Lung (tissue), 12 donors: ENCODE measurements around the gene PRSS23. TPM values are rescaled to one million over a fixed set of nuclear protein-coding genes. Genes with fewer than 3 reads are reported as not detected.
A peak's percentile ranks its signal among the peaks of the same experiment; 100 is the strongest.

Experiments
- ATAC-seq: fragments of 200-7000 bp; cut with Tn5 transposase; one replicate; pipeline ENCODE4 v1.9.1; 2020; ENCODE audit warnings: moderate number of reproducible peaks; ENCODE audit not compliant: insufficient read depth, low FRiP score
- DNase-seq, 3 donors: peaks; one replicate each; pipeline ENCODE4 v3.0.0-alpha.2; 2013 to 2017
- H3K27ac ChIP-seq, 2 donors: one replicate each; pipeline ENCODE4 v1.5.1; 2013; ENCODE audit warnings: mild to moderate bottlenecking in 2 of 2, moderate library complexity in 2 of 2, control low read depth in 1 of 2, inconsistent platforms in 1 of 2, low read depth in 1 of 2, low read length in 1 of 2
- H3K27me3 ChIP-seq, 3 donors: one replicate each; pipeline ENCODE4 v1.5.1; 2013; ENCODE audit warnings: low read length in 2 of 3; ENCODE audit not compliant: control insufficient read depth in 3 of 3, insufficient read depth in 3 of 3
- H3K36me3 ChIP-seq, 4 donors: one replicate each; pipeline ENCODE4 v1.5.1; 2013; ENCODE audit warnings: low read length in 4 of 4, mild to moderate bottlenecking in 1 of 4, moderate library complexity in 1 of 4; ENCODE audit not compliant: control insufficient read depth in 4 of 4, insufficient read depth in 4 of 4
- H3K4me1 ChIP-seq, 5 donors: one replicate each; pipeline ENCODE4 v1.5.1; 2013; ENCODE audit warnings: low read length in 5 of 5, mild to moderate bottlenecking in 2 of 5, moderate library complexity in 1 of 5; ENCODE audit not compliant: control insufficient read depth in 5 of 5, insufficient read depth in 5 of 5
- H3K4me3 ChIP-seq: one replicate; pipeline ENCODE4 v1.5.1; 2013; ENCODE audit warnings: mild to moderate bottlenecking, control low read depth, moderate library complexity
- H3K9ac ChIP-seq, 2 donors: one replicate each; pipeline ENCODE4 v1.5.1; 2013; ENCODE audit warnings: low read length in 2 of 2, control low read depth in 1 of 2; ENCODE audit not compliant: insufficient read depth in 1 of 2
- H3K9me3 ChIP-seq, 4 donors: one replicate each; pipeline ENCODE4 v1.5.1; 2013; ENCODE audit warnings: low read length in 3 of 4, mild to moderate bottlenecking in 1 of 4, moderate library complexity in 1 of 4; ENCODE audit not compliant: control insufficient read depth in 4 of 4, insufficient read depth in 3 of 4
- WGBS, 2 donors: extraction: QIAGEN DNeasy Blood & Tissue Kit; methylation state at CpG; one replicate each; pipeline ENCODE4 v1.1.7; 2013; 5-methylcytosine and 5-hydroxymethylcytosine counted together
- polyA plus RNA-seq, 2 donors: library from polyadenylated mRNA; stranded (reverse); fragments of 200-250 nt; gene quantifications; one replicate each; pipeline ENCODE4 v1.2.1, GENCODE V29; 2013
- total RNA-seq, 2 donors: library from RNA; depleted of rRNA in 1 of 2; stranded (reverse); fragments of >200 nt in 1 of 2; gene quantifications; one replicate each; pipeline ENCODE4 v1.2.1, GENCODE V29; 2014 to 2021
- TF ChIP-seq, protein P1 (sequence below): IDR thresholded peaks from 2 replicates; pipeline ENCODE4 v1.5.1; 2012; ENCODE audit warnings: mild to moderate bottlenecking; ENCODE audit errors: control extremely low read depth, extremely low read depth
- donor health status: control.
- donor health status: control.
- donor health status: Bipolar disorder and iron deficiency.
- donor health status: healthy.
- donor health status: DM: yes; HTN: yes; CAD: no.

The PRSS23 gene
- total and polyA plus RNA-seq, 4 donors: 9.9 to 86.7 (median 35.0) TPM

DNA sequence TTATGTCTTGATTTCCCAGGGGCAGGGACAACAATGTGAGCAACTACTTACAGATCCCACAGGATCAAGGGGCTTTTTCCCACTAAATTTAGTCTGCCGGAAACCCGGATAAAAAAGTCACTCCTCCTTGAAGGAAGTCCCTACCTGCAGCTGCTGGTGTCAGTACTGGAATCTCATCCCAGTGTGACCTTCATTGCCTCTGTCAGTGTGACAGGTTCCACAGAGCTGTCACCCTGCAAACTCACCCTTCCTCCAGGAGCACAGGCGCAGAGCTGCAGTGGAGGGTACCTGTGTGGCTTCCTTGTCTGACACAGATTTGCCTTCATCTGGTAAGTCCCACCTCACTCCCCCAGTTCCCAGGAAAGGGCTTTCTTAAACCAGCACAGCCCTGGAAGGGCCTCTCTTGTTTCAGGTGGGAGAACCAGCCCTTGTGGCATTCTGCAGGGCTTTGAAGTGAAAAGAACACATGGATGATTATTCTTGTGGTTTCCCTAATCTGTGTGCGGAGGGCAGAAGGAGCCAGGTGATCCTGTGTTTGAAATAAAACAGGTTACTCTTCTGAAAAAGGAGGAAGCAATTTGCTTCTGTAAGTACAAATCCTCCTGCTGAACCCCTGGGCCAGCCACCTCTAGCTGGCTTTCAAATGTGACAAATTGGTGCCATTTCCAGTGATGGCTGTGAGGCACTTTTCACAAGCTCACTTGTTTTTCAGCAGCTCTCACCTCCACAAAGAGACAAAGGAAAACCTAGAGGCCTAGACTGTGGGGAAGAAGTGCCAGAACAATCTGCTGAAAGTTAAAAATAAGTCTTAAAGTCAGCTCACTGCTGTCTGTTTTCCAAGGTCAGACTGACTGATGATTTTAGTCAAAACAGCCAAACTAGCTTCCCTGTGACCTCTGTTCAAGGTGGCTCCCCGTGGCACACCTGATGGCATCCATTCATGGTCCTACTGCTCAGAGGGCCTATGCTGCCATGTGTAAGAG, 9.2 kb upstream of the PRSS23 start:
- WGBS, 2 donors: 84 to 92% methylated on average over 5 of the region's 5 CpGs
- ATAC-seq: no peak
- no peak overlapping the region for H3K4me3 ChIP-seq
- no peak overlapping the region for H3K9ac ChIP-seq
- H3K4me1 ChIP-seq: peaks cover 0 to 6% (median 0%) of the 10 kb centered on the region in 5 donors
- no peaks in the 10 kb centered on the region for H3K9me3 ChIP-seq
- no peak overlapping the region for H3K27ac ChIP-seq
- H3K36me3 ChIP-seq: no peaks in the 10 kb centered on the region
- peak; percentile 43 to 69 (median 48) for DNase-seq
- TF ChIP-seq, protein P1, sequence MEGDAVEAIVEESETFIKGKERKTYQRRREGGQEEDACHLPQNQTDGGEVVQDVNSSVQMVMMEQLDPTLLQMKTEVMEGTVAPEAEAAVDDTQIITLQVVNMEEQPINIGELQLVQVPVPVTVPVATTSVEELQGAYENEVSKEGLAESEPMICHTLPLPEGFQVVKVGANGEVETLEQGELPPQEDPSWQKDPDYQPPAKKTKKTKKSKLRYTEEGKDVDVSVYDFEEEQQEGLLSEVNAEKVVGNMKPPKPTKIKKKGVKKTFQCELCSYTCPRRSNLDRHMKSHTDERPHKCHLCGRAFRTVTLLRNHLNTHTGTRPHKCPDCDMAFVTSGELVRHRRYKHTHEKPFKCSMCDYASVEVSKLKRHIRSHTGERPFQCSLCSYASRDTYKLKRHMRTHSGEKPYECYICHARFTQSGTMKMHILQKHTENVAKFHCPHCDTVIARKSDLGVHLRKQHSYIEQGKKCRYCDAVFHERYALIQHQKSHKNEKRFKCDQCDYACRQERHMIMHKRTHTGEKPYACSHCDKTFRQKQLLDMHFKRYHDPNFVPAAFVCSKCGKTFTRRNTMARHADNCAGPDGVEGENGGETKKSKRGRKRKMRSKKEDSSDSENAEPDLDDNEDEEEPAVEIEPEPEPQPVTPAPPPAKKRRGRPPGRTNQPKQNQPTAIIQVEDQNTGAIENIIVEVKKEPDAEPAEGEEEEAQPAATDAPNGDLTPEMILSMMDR: no peak
- no peaks in the 10 kb centered on the region for H3K27me3 ChIP-seq

DNA sequence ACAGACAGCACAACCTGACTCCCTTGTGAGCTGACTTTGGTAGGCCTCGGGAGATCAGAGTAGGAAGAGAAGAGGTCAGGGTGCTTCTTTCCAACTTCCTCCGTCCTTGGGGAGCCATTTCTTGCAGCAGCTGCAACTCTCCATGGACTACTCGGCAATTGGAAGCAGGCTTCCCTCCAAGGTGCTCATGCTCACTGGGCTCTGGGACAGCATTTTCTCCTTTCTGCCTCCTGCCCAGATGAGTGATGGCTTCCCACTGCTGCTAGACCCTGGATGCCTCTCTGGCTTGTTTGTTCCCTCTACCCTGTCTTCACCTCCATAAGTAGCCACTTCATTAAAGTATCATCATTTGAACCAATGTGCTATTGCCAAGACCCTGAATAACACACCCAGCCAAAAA, 8.2 kb upstream of the PRSS23 start:
- WGBS, 2 donors: 90 to 91% methylated on average over 3 of the region's 3 CpGs
- Histone ChIP-seq H3K4me1 (peaks cover 0 to 6% (median 0%) of the 10 kb centered on the region in 5 donors), H3K9ac (no peak overlapping the region), H3K9me3 (no peaks in the 10 kb centered on the region), H3K27ac (no peak overlapping the region), H3K36me3 (no peaks in the 10 kb centered on the region), H3K4me3 (no peak overlapping the region), H3K27me3 (no peaks in the 10 kb centered on the region)
- TF ChIP-seq, protein P1: no peak
- DNase-seq (no peak), ATAC-seq (no peak)

DNA sequence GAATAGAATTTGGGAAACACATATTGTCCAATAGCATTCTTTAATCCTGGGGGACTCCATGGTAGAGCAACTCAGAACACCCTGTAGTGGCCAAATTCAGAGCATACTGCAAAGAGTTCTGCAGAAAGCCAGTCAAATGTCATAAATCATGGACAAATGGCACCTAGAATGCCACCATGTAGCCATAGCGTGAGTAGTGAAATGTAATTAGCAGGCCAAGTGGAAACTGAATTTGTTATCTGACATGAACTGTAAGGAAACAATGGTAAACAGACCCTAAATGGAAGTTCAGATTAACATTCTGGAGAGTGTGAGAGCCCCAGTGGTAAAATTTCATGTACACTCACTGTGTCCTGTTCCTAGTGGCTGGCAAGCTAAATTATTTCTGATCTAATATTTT, 7.0 kb upstream of the PRSS23 start:
- peaks cover 0 to 6% (median 0%) of the 10 kb centered on the region in 5 donors for H3K4me1 ChIP-seq
- no peak for ATAC-seq
- no peak overlapping the region for H3K4me3 ChIP-seq
- TF ChIP-seq, protein P1: no peak
- H3K36me3 ChIP-seq: no peaks in the 10 kb centered on the region
- H3K9ac ChIP-seq: no peak overlapping the region
- WGBS, 2 donors: 78 to 94% methylated on average over 1 of the region's 1 CpG
- no peaks in the 10 kb centered on the region for H3K9me3 ChIP-seq
- H3K27ac ChIP-seq: no peak overlapping the region
- DNase-seq: no peak
- no peaks in the 10 kb centered on the region for H3K27me3 ChIP-seq
